Neuronal stem cell (in vitro differentiated cells): ENCODE results near the gene APEH.

ENCODE experiments used
- DNase-seq: peaks from one replicate; pipeline ENCODE4 v3.0.0-alpha.2; 2013; ENCODE audit warnings: low spot score
- H2AFZ ChIP-seq: one replicate; pipeline ENCODE4 v1.6.1; 2013; ENCODE audit warnings: mild to moderate bottlenecking, low read length, inconsistent platforms
- H2AK5ac ChIP-seq: 2 replicates; pipeline ENCODE4 v1.6.1; 2013; ENCODE audit warnings: low read depth, mild to moderate bottlenecking, inconsistent platforms, low read length, moderate library complexity, mixed read lengths
- H2BK120ac ChIP-seq: 2 replicates; pipeline ENCODE4 v1.6.1; 2013; ENCODE audit warnings: low read depth, mild to moderate bottlenecking, inconsistent platforms, low read length, moderate library complexity, mixed read lengths
- H2BK12ac ChIP-seq: one replicate; pipeline ENCODE4 v1.6.1; 2013; ENCODE audit warnings: low read length, inconsistent platforms
- H2BK15ac ChIP-seq: 2 replicates; pipeline ENCODE4 v1.6.1; 2013; ENCODE audit warnings: mild to moderate bottlenecking, low read length, inconsistent platforms, mixed read lengths
- H2BK5ac ChIP-seq: one replicate; pipeline ENCODE4 v1.6.1; 2013; ENCODE audit warnings: inconsistent platforms, mild to moderate bottlenecking, low read length, moderate library complexity
- H3K14ac ChIP-seq: one replicate; pipeline ENCODE4 v1.6.1; 2013; ENCODE audit warnings: low read length, inconsistent platforms
- H3K18ac ChIP-seq: 2 replicates; pipeline ENCODE4 v1.6.1; 2013; ENCODE audit warnings: low read length, inconsistent platforms
- H3K23ac ChIP-seq: 2 replicates; pipeline ENCODE4 v1.6.1; 2013; ENCODE audit warnings: low read depth, mild to moderate bottlenecking, mixed read lengths, low read length, inconsistent platforms; ENCODE audit not compliant: poor library complexity
- H3K27ac ChIP-seq: replicated peaks from 3 replicates; pipeline ENCODE4 v1.5.1; 2013; ENCODE audit warnings: low read length, inconsistent platforms
- H3K27me3 ChIP-seq, 3 experiments: 2 replicates each; pipeline ENCODE4 v1.6.1; 2013; ENCODE audit warnings: low read length in 3 of 3, mild to moderate bottlenecking in 2 of 3, inconsistent platforms in 1 of 3, low read depth in 1 of 3, mixed read lengths in 1 of 3, moderate library complexity in 1 of 3; ENCODE audit not compliant: control insufficient read depth in 3 of 3, insufficient read depth in 3 of 3
- H3K36me3 ChIP-seq, 2 donors: replicated peaks in 1 of 2; 2 replicates each; pipeline ENCODE4 v1.6.1; 2013; ENCODE audit warnings: low read length in 2 of 2; ENCODE audit not compliant: control insufficient read depth in 2 of 2, insufficient read depth in 2 of 2
- H3K4ac ChIP-seq: 2 replicates; pipeline ENCODE4 v1.6.1; 2013; ENCODE audit warnings: inconsistent platforms, mild to moderate bottlenecking, low read length, moderate library complexity
- H3K4me1 ChIP-seq, 2 donors: 1 replicate in 1 of 2; 2 replicates in 1 of 2; pipeline ENCODE4 v1.6.1; 2013; ENCODE audit warnings: low read length in 2 of 2, low read depth in 1 of 2; ENCODE audit not compliant: control insufficient read depth in 2 of 2, insufficient read depth in 1 of 2
- H3K4me2 ChIP-seq: one replicate; pipeline ENCODE4 v1.6.1; 2013; ENCODE audit warnings: mild to moderate bottlenecking, low read length, inconsistent platforms; ENCODE audit not compliant: insufficient read depth, poor library complexity, severe bottlenecking
- H3K4me3 ChIP-seq, 2 donors: 2 replicates each; pipeline ENCODE4 v1.5.1; 2013; ENCODE audit warnings: low read length in 2 of 2, mild to moderate bottlenecking in 2 of 2, inconsistent platforms in 1 of 2, moderate library complexity in 1 of 2
- H3K79me1 ChIP-seq: one replicate; pipeline ENCODE4 v1.6.1; 2013; ENCODE audit warnings: low read depth, mild to moderate bottlenecking, inconsistent platforms, low read length, moderate library complexity
- H3K9ac ChIP-seq: one replicate; pipeline ENCODE4 v1.6.1; 2013; ENCODE audit warnings: mild to moderate bottlenecking, low read depth, low read length, inconsistent platforms; ENCODE audit not compliant: poor library complexity
- H3K9me3 ChIP-seq, 2 donors: replicated peaks in 1 of 2; 2 replicates each; pipeline versions ENCODE3 to v1.6.1; 2013; ENCODE audit warnings: low read length in 2 of 2, mild to moderate bottlenecking in 2 of 2, inconsistent platforms in 1 of 2, low read depth in 1 of 2, mixed read lengths in 1 of 2, moderate library complexity in 1 of 2; ENCODE audit not compliant: control insufficient read depth in 2 of 2, insufficient read depth in 1 of 2
- H4K8ac ChIP-seq: one replicate; pipeline ENCODE4 v1.6.1; 2013; ENCODE audit warnings: low read depth, mild to moderate bottlenecking, inconsistent platforms, low read length, moderate library complexity
- H4K91ac ChIP-seq: one replicate; pipeline ENCODE4 v1.6.1; 2013; ENCODE audit warnings: low read length, low read depth, mild to moderate bottlenecking, inconsistent platforms; ENCODE audit not compliant: poor library complexity
- WGBS, 2 donors: extraction: QIAGEN DNeasy Blood & Tissue Kit; methylation state at CpG; one replicate each; pipeline ENCODE4 v1.1.7; 2013; ENCODE audit warnings: missing lambda C conversion rate in 2 of 2, mixed read lengths in 1 of 2; ENCODE audit not compliant: insufficient read length in 2 of 2, insufficient replicate concordance in 1 of 2; ENCODE audit errors: extremely low coverage in 2 of 2; 5-methylcytosine and 5-hydroxymethylcytosine counted together

The APEH gene

DNA sequence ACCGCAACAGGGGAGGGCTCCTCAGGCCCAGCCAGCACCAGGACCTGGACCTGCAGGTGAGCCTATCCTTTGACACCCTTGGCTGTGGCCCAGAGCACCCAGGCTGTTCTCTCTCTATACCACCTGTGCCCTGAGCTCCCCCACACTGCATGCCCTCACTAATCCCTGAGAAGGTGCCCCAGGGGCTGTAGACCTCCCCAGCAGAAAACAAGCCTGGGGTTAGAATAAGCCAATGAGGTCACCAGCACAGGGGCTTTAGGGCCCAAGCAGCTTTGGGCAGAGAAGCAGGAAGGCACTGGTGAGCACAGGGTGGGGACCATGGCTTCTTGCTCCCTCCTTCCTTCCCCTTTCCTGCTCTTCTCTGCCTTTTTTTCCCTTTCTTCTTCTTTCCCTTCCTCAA lies 10.3 kb upstream of the APEH start:
- H3K9me3 ChIP-seq, result no peaks in the 10 kb centered on the region

DNA sequence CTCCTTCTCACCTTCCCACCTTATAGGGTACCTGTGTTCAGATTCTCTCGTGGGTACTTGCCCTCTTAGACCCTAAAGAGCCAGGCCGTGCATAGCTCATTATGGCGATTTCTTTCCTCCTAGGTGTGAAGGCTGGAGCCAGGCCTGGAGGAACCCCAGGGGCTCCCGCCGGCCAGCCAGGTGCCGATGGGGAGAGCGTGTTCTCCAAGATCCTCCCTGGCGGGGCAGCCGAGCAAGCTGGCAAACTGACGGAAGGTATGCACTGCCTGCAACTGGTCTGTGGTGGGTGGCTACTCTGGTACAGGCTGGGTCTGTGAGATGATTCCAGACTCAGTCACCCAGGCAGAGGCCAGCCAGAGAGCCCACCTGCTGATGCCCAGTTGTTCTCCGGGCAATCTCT lies 9.9 kb upstream of the APEH start:
- Histone ChIP-seq H3K18ac (no peak overlapping the region), H2BK120ac (no peak overlapping the region), H3K79me1 (no peaks in the 10 kb centered on the region), H3K4ac (no peak overlapping the region), H3K23ac (no peak overlapping the region), H2BK12ac (no peak overlapping the region), H3K4me2 (no peak overlapping the region), H3K14ac (no peak overlapping the region), H3K27ac (no peak overlapping the region), H2AK5ac (no peak overlapping the region), H2AFZ (no peak overlapping the region), H3K4me3 (no peak overlapping the region), H3K4me1 (peaks cover 0 to 2% of the 10 kb centered on the region in 2 donors), H2BK5ac (no peak overlapping the region), H3K9me3 (no peaks in the 10 kb centered on the region), H3K27me3 (no peaks in the 10 kb centered on the region), H2BK15ac (no peak overlapping the region), H3K9ac (no peak overlapping the region), H4K91ac (no peak overlapping the region), H3K36me3 (no peaks in the 10 kb centered on the region), H4K8ac (no peak overlapping the region)
- no CpG with 5 or more reads among the region's 11 CpGs for WGBS, 2 donors
- no peak for DNase-seq

More for the DNA sequence above, 10.3 kb upstream of the APEH start:
- Histone ChIP-seq H3K9ac (no peak overlapping the region), H2AFZ (no peak overlapping the region), H2BK120ac (no peak overlapping the region), H3K27ac (no peak overlapping the region), H3K14ac (no peak overlapping the region), H3K23ac (no peak overlapping the region), H2BK15ac (no peak overlapping the region), H3K27me3 (no peaks in the 10 kb centered on the region), H2BK12ac (no peak overlapping the region), H2BK5ac (no peak overlapping the region), H4K91ac (no peak overlapping the region), H3K4ac (no peak overlapping the region), H2AK5ac (no peak overlapping the region), H3K18ac (no peak overlapping the region), H4K8ac (no peak overlapping the region), H3K79me1 (no peaks in the 10 kb centered on the region), H3K4me2 (no peak overlapping the region), H3K4me3 (no peak overlapping the region), H3K4me1 (peaks cover 0 to 2% of the 10 kb centered on the region in 2 donors), H3K36me3 (no peaks in the 10 kb centered on the region)
- no CpG with 5 or more reads among the region's 1 CpG for WGBS, 2 donors
- no peak for DNase-seq

DNA sequence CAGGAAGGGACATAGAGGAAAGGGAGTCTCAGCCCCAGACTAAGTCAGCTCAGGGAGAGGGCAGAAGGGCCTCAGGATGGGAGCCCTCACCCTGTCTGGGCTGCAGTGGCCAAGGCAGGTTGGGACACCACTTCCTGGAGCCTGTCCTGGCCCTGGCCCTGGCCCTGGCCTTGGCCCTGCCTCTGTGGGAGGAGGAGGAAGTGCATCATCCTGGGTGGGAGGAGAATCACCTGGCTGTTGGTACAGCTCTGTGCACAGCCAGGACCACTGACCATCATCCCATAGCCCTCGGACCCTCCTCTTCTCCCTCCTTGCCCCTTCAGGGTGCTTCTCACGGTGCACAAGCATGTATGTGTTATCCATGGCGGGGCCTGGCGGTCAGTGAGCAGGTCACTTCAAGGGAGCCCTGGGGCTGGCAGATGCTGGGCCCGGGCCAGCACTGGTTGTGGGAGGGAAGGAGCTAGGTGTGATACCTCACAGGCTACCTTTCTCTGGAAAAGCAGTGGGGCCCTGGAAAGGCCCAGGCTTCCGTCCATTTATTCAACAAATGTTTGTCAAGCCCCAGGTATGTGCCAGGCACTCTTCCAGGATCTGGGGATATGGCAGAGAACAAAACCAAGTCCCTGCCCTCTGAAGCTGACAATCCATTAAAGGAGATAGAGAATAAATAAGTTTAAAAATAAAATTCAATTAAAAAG lies 8.2 kb upstream of the APEH start:
- no peak overlapping the region for H3K4me2 ChIP-seq
- H2BK12ac ChIP-seq, result no peak overlapping the region
- H3K4ac ChIP-seq, result no peak overlapping the region
- H3K14ac ChIP-seq, result peak overlapping the region; percentile 60
- H3K4me3 ChIP-seq, result no peak overlapping the region
- H4K91ac ChIP-seq, result peak overlapping the region; percentile 14
- H2BK15ac ChIP-seq, result no peak overlapping the region
- H3K27ac ChIP-seq, result no peak overlapping the region
- no peaks in the 10 kb centered on the region for H3K9me3 ChIP-seq
- H2AK5ac ChIP-seq, result peak overlapping the region; percentile 66
- H2BK5ac ChIP-seq, result no peak overlapping the region
- no peak overlapping the region for H2AFZ ChIP-seq
- peak overlapping the region; percentile 73 for H2BK120ac ChIP-seq
- peaks cover 0 to 2% of the 10 kb centered on the region in 2 donors for H3K4me1 ChIP-seq
- no peaks in the 10 kb centered on the region for H3K79me1 ChIP-seq
- no CpG with 5 or more reads among the region's 6 CpGs for WGBS, 2 donors
- peak overlapping the region; percentile 63 for H3K9ac ChIP-seq
- no peak overlapping the region for H4K8ac ChIP-seq
- DNase-seq, result no peak
- H3K27me3 ChIP-seq, result no peaks in the 10 kb centered on the region
- peak overlapping the region; percentile 57 for H3K23ac ChIP-seq
- no peaks in the 10 kb centered on the region for H3K36me3 ChIP-seq
- no peak overlapping the region for H3K18ac ChIP-seq

DNA sequence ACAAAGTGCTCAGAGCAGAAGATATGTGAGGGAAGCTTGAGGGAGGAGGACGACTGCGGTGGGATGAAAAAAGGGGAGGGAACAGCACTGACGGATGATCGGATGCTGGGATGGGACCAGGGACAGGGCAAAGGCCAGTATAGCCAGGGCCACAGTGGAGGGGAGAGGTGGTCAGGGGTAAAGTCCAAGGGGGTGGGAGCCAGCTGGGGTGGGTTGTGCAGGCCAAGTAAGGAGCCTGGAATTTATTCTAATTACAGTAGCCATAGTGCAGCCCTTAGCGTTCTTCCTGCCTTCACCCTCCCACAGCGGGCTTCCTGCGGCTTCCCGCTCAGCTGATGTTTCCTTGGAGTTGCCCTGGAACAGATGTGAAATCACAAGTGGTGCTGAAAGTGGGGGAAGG lies 7.6 kb upstream of the APEH start:
- Histone ChIP-seq H3K9ac (no peak overlapping the region), H3K4me3 (no peak overlapping the region), H3K18ac (no peak overlapping the region), H2BK5ac (no peak overlapping the region), H2BK120ac (no peak overlapping the region), H4K8ac (no peak overlapping the region), H3K4me1 (peaks cover 0 to 2% of the 10 kb centered on the region in 2 donors), H2AK5ac (no peak overlapping the region), H4K91ac (no peak overlapping the region), H2BK12ac (no peak overlapping the region), H2BK15ac (no peak overlapping the region), H3K4me2 (no peak overlapping the region), H3K4ac (no peak overlapping the region), H3K14ac (no peak overlapping the region), H3K9me3 (no peaks in the 10 kb centered on the region), H3K27ac (no peak overlapping the region), H3K27me3 (no peaks in the 10 kb centered on the region), H3K36me3 (no peaks in the 10 kb centered on the region), H2AFZ (no peak overlapping the region), H3K79me1 (no peaks in the 10 kb centered on the region), H3K23ac (no peak overlapping the region)
- no CpG with 5 or more reads among the region's 8 CpGs for WGBS, 2 donors
- DNase-seq, result no peak
